Activated CD8-positive, alpha-beta memory T cell treated with anti-CD3 and anti-CD28 coated beads, Interleukin-2, amount 50 U/mL, for 4 hours (primary cell): ENCODE measurements around the gene PHGDH.
"Not testable (repeated sequence)": the region's sequence is repeated elsewhere in the genome, so short reads cannot be mapped to it uniquely, and the experiment has no call there.

Experiments
- DNase-seq: peaks from one replicate; pipeline ENCODE4 v3.0.0-alpha.2; 2020

Gene PHGDH

GRCh38 chr1:119771016-119771415 lies 59.3 kb downstream of the PHGDH start:
- DNase-seq: no peak

GRCh38 chr1:119771770-119772169 lies 60.0 kb downstream of the PHGDH start:
- no peak for DNase-seq

GRCh38 chr1:119772298-119772697 lies 60.6 kb downstream of the PHGDH start:
- DNase-seq: no peak

- DNase-seq: no peak
Observed at GRCh38 chr1:119773711-119774241, 62.0 kb downstream of the PHGDH start.

- no peak for DNase-seq
Observed at GRCh38 chr1:119774746-119775490, 63.2 kb downstream of the PHGDH start.

DNA sequence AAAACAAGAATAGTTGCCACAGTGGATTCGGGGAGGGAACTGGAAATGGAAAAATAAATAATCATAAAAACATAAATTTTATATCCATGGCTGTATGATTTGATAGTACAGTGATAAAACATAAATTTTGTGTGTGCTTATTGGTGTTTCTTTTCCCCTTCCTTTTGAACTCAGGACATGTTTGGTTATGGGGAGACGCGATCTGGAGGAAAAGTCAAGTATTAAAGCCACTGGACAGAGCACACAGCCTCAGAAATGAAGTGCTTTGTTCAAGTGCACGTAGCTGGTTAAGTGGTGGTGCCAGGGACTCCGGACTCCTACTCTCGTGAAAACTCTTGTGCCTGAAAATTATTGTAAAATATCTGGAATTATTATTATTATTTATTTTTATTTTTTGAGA lies 66.6 kb downstream of the PHGDH start:
- no peak for DNase-seq

GRCh38 chr1:119778886-119779560 lies 67.3 kb downstream of the PHGDH start:
- no peak for DNase-seq

DNA sequence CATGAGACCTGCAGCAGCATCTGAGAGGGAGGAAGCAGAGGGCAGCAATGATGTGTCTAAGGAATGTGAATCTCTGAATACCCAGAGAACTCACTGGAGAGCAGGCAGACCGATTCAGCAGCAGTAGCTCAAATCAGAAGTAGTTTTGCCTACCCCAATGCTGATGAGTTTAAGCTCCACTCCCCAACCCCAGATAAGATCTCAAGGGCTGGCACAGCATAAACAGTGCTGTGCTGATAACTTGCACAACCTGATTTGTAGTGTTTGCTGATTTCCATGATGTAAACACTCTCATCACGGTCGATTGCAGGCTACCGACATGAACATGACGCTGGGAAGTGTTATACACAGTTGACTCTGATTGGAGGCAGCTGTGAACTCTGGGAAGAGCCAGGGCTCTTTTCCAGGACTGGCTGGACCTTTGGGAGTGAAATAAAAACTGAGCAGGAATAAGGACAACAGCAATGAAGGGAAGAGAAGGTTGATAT lies 68.2 kb downstream of the PHGDH start:
- no peak for DNase-seq

DNA sequence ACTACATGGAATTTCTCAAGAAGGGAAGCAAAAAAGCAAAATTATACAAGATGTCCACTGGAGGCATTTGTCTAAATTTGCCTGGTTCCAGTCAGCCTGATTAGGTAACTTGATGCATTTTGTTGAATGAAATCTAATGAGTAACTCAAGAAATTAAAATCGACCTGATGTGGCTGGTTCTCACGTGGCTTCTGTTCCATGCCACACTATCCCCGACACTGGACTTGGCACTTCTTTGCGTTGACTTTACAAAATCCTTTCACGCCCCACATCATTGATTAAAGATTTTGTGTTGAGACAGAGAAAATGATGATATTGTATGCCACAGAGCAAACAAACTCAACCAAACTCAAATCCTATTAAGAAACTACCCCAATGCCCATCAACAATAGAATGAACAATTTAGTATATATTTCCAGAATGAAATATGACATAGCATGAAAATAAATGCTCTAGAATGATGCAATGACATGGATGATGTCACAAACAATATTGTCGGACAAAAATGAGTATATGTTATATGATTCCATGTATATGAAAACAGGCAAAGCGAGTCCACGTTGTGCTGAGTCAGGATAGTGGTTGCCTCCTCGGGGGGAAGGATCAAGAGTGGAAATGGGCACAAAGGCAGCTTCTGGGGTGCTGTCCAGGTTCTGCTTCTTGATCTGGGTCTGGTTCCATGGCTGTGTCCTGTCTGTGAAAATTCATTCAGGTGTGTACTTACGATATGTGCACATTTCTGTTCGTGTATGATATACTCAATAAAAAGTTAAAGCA lies 69.9 kb downstream of the PHGDH start:
- no peak for DNase-seq

GRCh38 chr1:119782631-119783325 lies 71.0 kb downstream of the PHGDH start:
- no peak for DNase-seq

GRCh38 chr1:119783354-119784185 lies 71.8 kb downstream of the PHGDH start:
- DNase-seq: no peak

- DNase-seq: no peak
Observed at GRCh38 chr1:119784191-119784781, 72.6 kb downstream of the PHGDH start.

GRCh38 chr1:119786046-119786445 lies 74.3 kb downstream of the PHGDH start:
- DNase-seq: not testable (repeated sequence)

DNA sequence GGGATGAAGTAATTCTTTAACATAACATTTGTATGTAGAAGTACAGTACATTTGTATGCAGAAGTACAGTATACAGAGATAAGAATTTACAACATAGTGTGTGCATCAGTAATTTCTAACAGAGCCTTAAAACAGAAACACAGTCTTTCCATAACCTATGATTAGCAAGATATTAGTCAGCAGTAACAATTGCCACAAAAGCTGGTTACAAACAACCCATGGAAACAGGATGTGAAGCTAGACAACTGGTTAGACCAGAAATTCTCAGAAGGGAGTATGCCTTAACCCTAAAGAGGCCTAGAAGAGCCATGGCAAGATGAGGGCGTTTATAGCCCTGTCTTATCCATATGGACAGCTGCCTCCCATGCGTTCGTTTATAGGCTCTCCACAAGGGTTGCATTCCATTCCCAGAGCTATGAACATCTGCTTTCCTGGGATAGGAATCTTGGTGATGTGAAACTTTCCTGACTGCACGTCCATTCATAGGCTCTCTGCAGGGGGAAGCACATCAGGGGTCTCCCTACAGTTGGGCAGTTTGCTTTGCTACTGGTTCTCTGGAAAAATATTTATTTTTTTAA lies 74.8 kb downstream of the PHGDH start:
- not testable (repeated sequence) for DNase-seq

GRCh38 chr1:119787776-119788175 lies 76.0 kb downstream of the PHGDH start:
- no peak for DNase-seq

DNA sequence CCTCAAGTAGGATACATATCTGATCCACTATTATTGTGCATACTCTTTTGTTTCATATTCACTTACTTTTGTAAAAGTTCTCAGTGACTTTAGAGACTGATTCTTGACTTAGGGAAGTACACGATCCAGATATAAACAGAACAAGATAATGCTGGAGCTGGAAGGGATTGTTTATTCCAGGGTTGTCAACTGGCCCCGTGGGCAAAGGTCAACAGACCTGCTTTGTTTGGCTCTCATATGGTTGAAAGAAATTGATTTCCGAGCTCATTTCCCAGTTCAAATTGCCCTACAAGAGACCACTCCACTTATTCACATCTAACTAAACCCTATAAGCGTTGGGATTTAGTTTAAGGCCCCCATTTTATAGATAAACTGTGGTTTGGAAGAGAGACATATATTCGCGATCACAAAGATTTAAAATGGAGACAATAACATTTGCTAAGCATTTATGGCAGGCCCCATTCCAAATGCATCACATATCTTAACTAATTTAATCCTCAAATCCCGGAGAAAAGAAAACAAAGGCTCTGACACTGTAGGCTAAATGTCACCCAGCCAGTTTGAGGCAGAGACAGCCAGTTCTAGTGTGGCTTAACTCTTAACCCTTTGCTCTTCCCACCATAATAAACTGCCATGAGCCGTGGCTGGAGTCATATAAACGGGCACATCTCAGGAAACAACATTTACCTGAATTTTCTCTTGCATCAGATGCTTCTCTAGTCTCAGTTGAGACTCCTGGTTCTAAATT lies 78.9 kb downstream of the PHGDH start:
- no peak for DNase-seq

- DNase-seq: no peak
Observed at GRCh38 chr1:119791377-119791776, 79.6 kb downstream of the PHGDH start.
